Vagina (tissue), 2 donors: ENCODE data around the gene HOXA7.

ENCODE experiments used
- POLR2A ChIP-seq, 2 donors: fragments of 450-650 bp; IDR thresholded peaks; one replicate each; pipeline ENCODE4 v1.6.1; 2017; ENCODE audit warnings: antibody characterized with exemption in 2 of 2, mild to moderate bottlenecking in 2 of 2, moderate library complexity in 2 of 2
- TF ChIP-seq, protein P1 (sequence below), 3 experiments: fragments of 450-650 bp in 2 of 3; fragments of 200-600 bp in 1 of 3; sonication (generic) in 1 of 3; IDR thresholded peaks; one replicate each; pipeline ENCODE4 v1.5.1; 2017 to 2019; ENCODE audit warnings: antibody characterized with exemption in 3 of 3, mild to moderate bottlenecking in 2 of 3, moderate library complexity in 2 of 3

GRCh38 chr7:27203365-27203953 is 47.0 kb upstream of the HOXA7 start:
- TF ChIP-seq, protein P1, sequence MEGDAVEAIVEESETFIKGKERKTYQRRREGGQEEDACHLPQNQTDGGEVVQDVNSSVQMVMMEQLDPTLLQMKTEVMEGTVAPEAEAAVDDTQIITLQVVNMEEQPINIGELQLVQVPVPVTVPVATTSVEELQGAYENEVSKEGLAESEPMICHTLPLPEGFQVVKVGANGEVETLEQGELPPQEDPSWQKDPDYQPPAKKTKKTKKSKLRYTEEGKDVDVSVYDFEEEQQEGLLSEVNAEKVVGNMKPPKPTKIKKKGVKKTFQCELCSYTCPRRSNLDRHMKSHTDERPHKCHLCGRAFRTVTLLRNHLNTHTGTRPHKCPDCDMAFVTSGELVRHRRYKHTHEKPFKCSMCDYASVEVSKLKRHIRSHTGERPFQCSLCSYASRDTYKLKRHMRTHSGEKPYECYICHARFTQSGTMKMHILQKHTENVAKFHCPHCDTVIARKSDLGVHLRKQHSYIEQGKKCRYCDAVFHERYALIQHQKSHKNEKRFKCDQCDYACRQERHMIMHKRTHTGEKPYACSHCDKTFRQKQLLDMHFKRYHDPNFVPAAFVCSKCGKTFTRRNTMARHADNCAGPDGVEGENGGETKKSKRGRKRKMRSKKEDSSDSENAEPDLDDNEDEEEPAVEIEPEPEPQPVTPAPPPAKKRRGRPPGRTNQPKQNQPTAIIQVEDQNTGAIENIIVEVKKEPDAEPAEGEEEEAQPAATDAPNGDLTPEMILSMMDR (IDR thresholded peaks at IDR 0.05) = no peak
- no peak for TF ChIP-seq POLR2A (IDR thresholded peaks at IDR 0.05)
